Stimulated activated naive CD8-positive, alpha-beta T cell treated with anti-CD3 and anti-CD28 coated beads, Interleukin-15, Interleukin-2, amounts not matched to agents 100 ng/mL and 50 ng/mL, for 24 hours (primary cell): ENCODE data around the gene ANKRD39.

Source experiments
- H3K27ac Mint-ChIP-seq: one replicate; pipeline ENCODE4 v1.8.0; 2021; ENCODE audit warnings: mild to moderate bottlenecking, mixed read lengths
- H3K27me3 Mint-ChIP-seq: one replicate; pipeline ENCODE4 v1.8.0; 2021; ENCODE audit warnings: mixed read lengths
- H3K36me3 Mint-ChIP-seq: one replicate; pipeline ENCODE4 v1.8.0; 2021; ENCODE audit warnings: low read depth, mixed read lengths
- H3K4me1 Mint-ChIP-seq: one replicate; pipeline ENCODE4 v1.8.0; 2021; ENCODE audit warnings: low read depth, mixed read lengths
- H3K4me3 Mint-ChIP-seq: one replicate; pipeline ENCODE4 v1.8.0; 2021; ENCODE audit warnings: mild to moderate bottlenecking, mixed read lengths
- H3K9me3 Mint-ChIP-seq: one replicate; pipeline ENCODE4 v1.8.0; 2021; ENCODE audit warnings: mixed read lengths

Gene ANKRD39

GRCh38 chr2:96821113-96821675 is 36.6 kb downstream of the ANKRD39 start:
- H3K4me1 Mint-ChIP-seq, result peaks cover 48% of the 10 kb centered on the region
- peaks cover 25% of the 10 kb centered on the region for H3K36me3 Mint-ChIP-seq
- H3K9me3 Mint-ChIP-seq, result no peaks in the 10 kb centered on the region
- H3K4me3 Mint-ChIP-seq, result peak overlapping the region; percentile 15
- H3K27me3 Mint-ChIP-seq, result no peaks in the 10 kb centered on the region
- no peak overlapping the region for H3K27ac Mint-ChIP-seq

GRCh38 chr2:96819876-96820511 is 37.8 kb downstream of the ANKRD39 start:
- peak overlapping the region; percentile 27 for H3K27ac Mint-ChIP-seq
- H3K4me1 Mint-ChIP-seq, result peaks cover 54% of the 10 kb centered on the region
- H3K4me3 Mint-ChIP-seq, result no peak overlapping the region
- H3K9me3 Mint-ChIP-seq, result no peaks in the 10 kb centered on the region
- H3K27me3 Mint-ChIP-seq, result no peaks in the 10 kb centered on the region
- H3K36me3 Mint-ChIP-seq, result peaks cover 25% of the 10 kb centered on the region

- no peak overlapping the region for H3K27ac Mint-ChIP-seq
- H3K27me3 Mint-ChIP-seq, result no peaks in the 10 kb centered on the region
- no peaks in the 10 kb centered on the region for H3K9me3 Mint-ChIP-seq
- peaks cover 56% of the 10 kb centered on the region for H3K4me1 Mint-ChIP-seq
- H3K36me3 Mint-ChIP-seq, result peaks cover 22% of the 10 kb centered on the region
- peak overlapping the region; percentile 85 for H3K4me3 Mint-ChIP-seq
These were observed 38.5 kb downstream of the ANKRD39 start for GRCh38 chr2:96819128-96819875.

GRCh38 chr2:96817882-96818281 is 39.9 kb downstream of the ANKRD39 start:
- peaks cover 56% of the 10 kb centered on the region for H3K4me1 Mint-ChIP-seq
- H3K4me3 Mint-ChIP-seq, result peak overlapping the region; percentile 85
- H3K27ac Mint-ChIP-seq, result no peak overlapping the region
- H3K9me3 Mint-ChIP-seq, result no peaks in the 10 kb centered on the region
- H3K36me3 Mint-ChIP-seq, result peaks cover 22% of the 10 kb centered on the region
- H3K27me3 Mint-ChIP-seq, result no peaks in the 10 kb centered on the region

GRCh38 chr2:96816836-96817702 is 40.7 kb downstream of the ANKRD39 start:
- no peaks in the 10 kb centered on the region for H3K27me3 Mint-ChIP-seq
- no peaks in the 10 kb centered on the region for H3K9me3 Mint-ChIP-seq
- peaks cover 22% of the 10 kb centered on the region for H3K36me3 Mint-ChIP-seq
- H3K4me1 Mint-ChIP-seq, result peaks cover 56% of the 10 kb centered on the region
- peak overlapping the region; percentile 85 for H3K4me3 Mint-ChIP-seq
- H3K27ac Mint-ChIP-seq, result no peak overlapping the region

GRCh38 chr2:96816127-96816835 is 41.5 kb downstream of the ANKRD39 start, which contains the start of gene CNNM3:
TSS of gene CNNM3 (plus strand) at chr2:96816268. CDS start at chr2:96816278, 10 bp downstream.
- H3K27ac Mint-ChIP-seq, result peak within 1 kb of the TSS; percentile 55
- peaks cover 51% of the 10 kb centered on the region for H3K4me1 Mint-ChIP-seq
- H3K36me3 Mint-ChIP-seq, result peaks cover 19% of the 10 kb centered on the region
- H3K9me3 Mint-ChIP-seq, result no peaks in the 10 kb centered on the region
- peak within 1 kb of the TSS; percentile 86 for H3K4me3 Mint-ChIP-seq
- H3K27me3 Mint-ChIP-seq, result no peaks in the 10 kb centered on the region

GRCh38 chr2:96815326-96816126 is 42.3 kb downstream of the ANKRD39 start:
- peaks cover 17% of the 10 kb centered on the region for H3K36me3 Mint-ChIP-seq
- H3K9me3 Mint-ChIP-seq, result no peaks in the 10 kb centered on the region
- H3K4me1 Mint-ChIP-seq, result peaks cover 44% of the 10 kb centered on the region
- H3K27me3 Mint-ChIP-seq, result no peaks in the 10 kb centered on the region
- H3K27ac Mint-ChIP-seq, result peak overlapping the region; percentile 55
- H3K4me3 Mint-ChIP-seq, result peak overlapping the region; percentile 86

- H3K27ac Mint-ChIP-seq, result no peak overlapping the region
- peaks cover 25% of the 10 kb centered on the region for H3K4me1 Mint-ChIP-seq
- H3K9me3 Mint-ChIP-seq, result no peaks in the 10 kb centered on the region
- H3K36me3 Mint-ChIP-seq, result peaks cover 8% of the 10 kb centered on the region
- H3K27me3 Mint-ChIP-seq, result no peaks in the 10 kb centered on the region
- H3K4me3 Mint-ChIP-seq, result no peak overlapping the region
These were observed 44.2 kb downstream of the ANKRD39 start for GRCh38 chr2:96813656-96814055.

- Mint-ChIP-seq H3K4me3 (no peak overlapping the region), H3K27me3 (no peaks in the 10 kb centered on the region), H3K9me3 (no peaks in the 10 kb centered on the region), H3K36me3 (peaks cover 4% of the 10 kb centered on the region), H3K27ac (no peak overlapping the region), H3K4me1 (peaks cover 9% of the 10 kb centered on the region)
These were observed 45.9 kb downstream of the ANKRD39 start for GRCh38 chr2:96811917-96812316.

- no peak overlapping the region for H3K4me3 Mint-ChIP-seq
- no peaks in the 10 kb centered on the region for H3K9me3 Mint-ChIP-seq
- no peaks in the 10 kb centered on the region for H3K27me3 Mint-ChIP-seq
- peaks cover 18% of the 10 kb centered on the region for H3K4me1 Mint-ChIP-seq
- peaks cover 4% of the 10 kb centered on the region for H3K36me3 Mint-ChIP-seq
- no peak overlapping the region for H3K27ac Mint-ChIP-seq
These were observed 47.0 kb downstream of the ANKRD39 start for GRCh38 chr2:96810783-96811192.

- H3K36me3 Mint-ChIP-seq, result peaks cover 4% of the 10 kb centered on the region
- no peak overlapping the region for H3K4me3 Mint-ChIP-seq
- no peak overlapping the region for H3K27ac Mint-ChIP-seq
- no peaks in the 10 kb centered on the region for H3K27me3 Mint-ChIP-seq
- peaks cover 14% of the 10 kb centered on the region for H3K4me1 Mint-ChIP-seq
- no peaks in the 10 kb centered on the region for H3K9me3 Mint-ChIP-seq
These were observed 47.6 kb downstream of the ANKRD39 start for GRCh38 chr2:96809951-96810782.

- Mint-ChIP-seq H3K4me1 (peaks cover 9% of the 10 kb centered on the region), H3K27ac (peak overlapping the region; percentile 11), H3K4me3 (no peak overlapping the region), H3K36me3 (peaks cover 4% of the 10 kb centered on the region), H3K9me3 (no peaks in the 10 kb centered on the region), H3K27me3 (no peaks in the 10 kb centered on the region)
These were observed 48.5 kb downstream of the ANKRD39 start for GRCh38 chr2:96809216-96809882.
